SK-N-SH (cell line): ENCODE data around the gene RFX1. TPM values are rescaled to one million over a fixed set of nuclear protein-coding genes. Genes with fewer than 3 reads are reported as not detected.

Experiments used
- CTCF ChIA-PET: fragments of 300-600, 350-600 bp; formaldehyde crosslinking; extraction: SDS; loops from one replicate; lab custom pipeline; 2021; lab: Yijun Ruan, JAX
- POLR2A ChIA-PET: fragments of 350-600 bp; sonication (Branson Sonifier 250); formaldehyde crosslinking; extraction: SDS; loops from one replicate; lab custom pipeline; 2020; ENCODE audit warnings: antibody characterized with exemption, inconsistent platforms; lab: Yijun Ruan, JAX
- DNase-seq: peaks from one replicate; pipeline ENCODE4 v3.0.0; 2012
- H2AFZ ChIP-seq: fragments of 200-600 bp; sonication (generic); 2 replicates; pipeline ENCODE4 v1.8.1; 2016; ENCODE audit warnings: antibody characterized with exemption, mild to moderate bottlenecking, low read depth
- H3F3A ChIP-seq: fragments of 200-600 bp; sonication (generic); replicated peaks from 2 replicates; pipeline ENCODE3; 2016; ENCODE audit warnings: antibody characterized with exemption, mild to moderate bottlenecking; ENCODE audit not compliant: insufficient read depth
- H3K27ac ChIP-seq, 2 experiments: fragments of 200-500 bp in 1 of 2; fragments of 200-600 bp in 1 of 2; sonication (Bioruptor generic) in 1 of 2; sonication (generic), shearing (Covaris generic) in 1 of 2; 2 replicates each; pipeline versions ENCODE4 v1.5.1 to v1.6.1; 2014 to 2016; ENCODE audit warnings: low read depth in 2 of 2, inconsistent platforms in 1 of 2, low read length in 1 of 2, mild to moderate bottlenecking in 1 of 2, mixed read lengths in 1 of 2
- H3K27me3 ChIP-seq: fragments of 200-600 bp; sonication (generic), shearing (Covaris generic); 2 replicates; pipeline ENCODE4 v1.6.1; 2016; ENCODE audit warnings: mixed run types; ENCODE audit not compliant: insufficient read depth
- H3K36me3 ChIP-seq, 2 experiments: fragments of 200-500 bp in 1 of 2; fragments of 200-600 bp in 1 of 2; sonication (Bioruptor generic) in 1 of 2; sonication (generic) in 1 of 2; replicated peaks in 1 of 2; 2 replicates each; pipeline versions ENCODE3 to v1.5.1; 2014 to 2016; ENCODE audit warnings: low read length in 1 of 2, mild to moderate bottlenecking in 1 of 2; ENCODE audit not compliant: insufficient read depth in 2 of 2, control insufficient read depth in 1 of 2
- H3K4me1 ChIP-seq, 2 experiments: fragments of 200-500 bp in 1 of 2; fragments of 200-600 bp in 1 of 2; sonication (Bioruptor generic) in 1 of 2; sonication (generic), shearing (Covaris generic) in 1 of 2; 2 replicates each; pipeline versions ENCODE4 v1.5.1 to v1.6.1; 2014 to 2016; ENCODE audit warnings: low read depth in 1 of 2, low read length in 1 of 2, mixed run types in 1 of 2; ENCODE audit not compliant: insufficient read depth in 2 of 2, control insufficient read depth in 1 of 2
- H3K4me2 ChIP-seq: fragments of 200-600 bp; sonication (generic), shearing (Covaris generic); 2 replicates; pipeline ENCODE4 v1.6.1; 2017; ENCODE audit warnings: mixed run types
- H3K4me3 ChIP-seq, 2 experiments: fragments of 200-500 bp in 1 of 2; fragments of 200-600 bp in 1 of 2; sonication (Bioruptor generic) in 1 of 2; sonication (generic), shearing (Covaris generic) in 1 of 2; 2 replicates each; pipeline versions ENCODE4 v1.5.1 to v1.8.1; 2014 to 2016; ENCODE audit warnings: low read depth in 2 of 2, inconsistent platforms in 1 of 2, low read length in 1 of 2, mild to moderate bottlenecking in 1 of 2, mixed read lengths in 1 of 2, moderate library complexity in 1 of 2
- H3K79me2 ChIP-seq: fragments of 200-600 bp; sonication (generic); 2 replicates; pipeline ENCODE4 v1.8.1; 2017; ENCODE audit warnings: mild to moderate bottlenecking; ENCODE audit not compliant: insufficient read depth
- H3K9ac ChIP-seq: fragments of 200-600 bp; sonication (generic); 2 replicates; pipeline ENCODE4 v1.6.1; 2017; ENCODE audit warnings: mixed run types
- H3K9me2 ChIP-seq: fragments of 200-600 bp; sonication (generic); 2 replicates; pipeline ENCODE4 v1.6.1; 2017; ENCODE audit warnings: mixed run types
- H3K9me3 ChIP-seq: fragments of 200-600 bp; sonication (generic); 2 replicates; pipeline ENCODE4 v1.6.1; 2017; ENCODE audit warnings: mixed run types, mild to moderate bottlenecking, moderate library complexity
- H4K20me1 ChIP-seq: fragments of 200-600 bp; sonication (generic); 2 replicates; pipeline ENCODE4 v1.6.1; 2017; ENCODE audit warnings: mild to moderate bottlenecking, mixed run types; ENCODE audit not compliant: insufficient read depth
- FOSL2 ChIP-seq: IDR thresholded peaks from 2 replicates; pipeline ENCODE4 v1.4.0; 2012; ENCODE audit warnings: low read depth, mild to moderate bottlenecking, moderate library complexity, borderline replicate concordance
- FOXJ3 ChIP-seq: sonication (generic); formaldehyde crosslinking; IDR thresholded peaks from 2 replicates; pipeline ENCODE4 v1.5.1; 2020; ENCODE audit warnings: mild to moderate bottlenecking, missing genetic modification reagents
- GABPA ChIP-seq: IDR thresholded peaks from 2 replicates; pipeline ENCODE4 v1.4.0; 2012; ENCODE audit warnings: low read depth, mild to moderate bottlenecking
- GATA2 ChIP-seq: sonication (generic); formaldehyde crosslinking; IDR thresholded peaks from 2 replicates; pipeline ENCODE4 v1.5.0; 2020; ENCODE audit warnings: mild to moderate bottlenecking, missing genetic modification reagents
- JUND ChIP-seq: IDR thresholded peaks from 2 replicates; pipeline ENCODE4 v1.4.0; 2012
- MAX ChIP-seq: IDR thresholded peaks from 2 replicates; pipeline ENCODE4 v1.4.0; 2012; ENCODE audit warnings: low read depth
- MEF2A ChIP-seq: IDR thresholded peaks from 2 replicates; pipeline ENCODE4 v1.4.0; 2012; ENCODE audit warnings: low read depth, borderline replicate concordance
- POLR2AphosphoS5 ChIP-seq: IDR thresholded peaks from 2 replicates; pipeline ENCODE4 v1.6.1; 2012; ENCODE audit warnings: low read depth, low read length
- RCOR1 ChIP-seq: fragments of 150-350 bp; IDR thresholded peaks from 2 replicates; pipeline ENCODE4 v1.6.1; 2017; ENCODE audit warnings: antibody characterized with exemption, low read length
- RFX5 ChIP-seq: IDR thresholded peaks from 2 replicates; pipeline ENCODE4 v1.6.1; 2012; ENCODE audit warnings: mild to moderate bottlenecking, improper control_type of control experiment, low read length
- TAF1 ChIP-seq: IDR thresholded peaks from 2 replicates; pipeline ENCODE4 v1.6.1; 2012; ENCODE audit warnings: low read depth, mild to moderate bottlenecking, low read length, moderate library complexity, borderline replicate concordance
- USF1 ChIP-seq: IDR thresholded peaks from 2 replicates; pipeline ENCODE4 v1.4.0; 2012; ENCODE audit warnings: low read depth, borderline replicate concordance
- USF2 ChIP-seq: fragments of 150-350 bp; IDR thresholded peaks from 2 replicates; pipeline ENCODE4 v1.6.1; 2017; ENCODE audit warnings: antibody characterized with exemption, low read length, low read depth, borderline replicate concordance
- YY1 ChIP-seq: IDR thresholded peaks from 2 replicates; pipeline ENCODE4 v1.4.0; 2012; ENCODE audit warnings: low read depth, mild to moderate bottlenecking
- WGBS: methylation state at CpG from one replicate; pipeline ENCODE4 v1.1.6; 2017; ENCODE audit warnings: low lambda C conversion rate; 5-methylcytosine and 5-hydroxymethylcytosine counted together
- polyA plus RNA-seq, 3 experiments: library from polyadenylated mRNA; depleted of rRNA; stranded (reverse); fragments of >200 nt; gene quantifications; 2 replicates each; pipeline ENCODE4 v1.2.3, GENCODE V29; 2012
- TF ChIP-seq, protein P1 (sequence below): IDR thresholded peaks from 2 replicates; pipeline ENCODE4; 2012

Gene RFX1
- polyA plus RNA-seq, 1 of the 3 experiments (the other 2 are of a cell fraction) = 1.5 TPM

DNA sequence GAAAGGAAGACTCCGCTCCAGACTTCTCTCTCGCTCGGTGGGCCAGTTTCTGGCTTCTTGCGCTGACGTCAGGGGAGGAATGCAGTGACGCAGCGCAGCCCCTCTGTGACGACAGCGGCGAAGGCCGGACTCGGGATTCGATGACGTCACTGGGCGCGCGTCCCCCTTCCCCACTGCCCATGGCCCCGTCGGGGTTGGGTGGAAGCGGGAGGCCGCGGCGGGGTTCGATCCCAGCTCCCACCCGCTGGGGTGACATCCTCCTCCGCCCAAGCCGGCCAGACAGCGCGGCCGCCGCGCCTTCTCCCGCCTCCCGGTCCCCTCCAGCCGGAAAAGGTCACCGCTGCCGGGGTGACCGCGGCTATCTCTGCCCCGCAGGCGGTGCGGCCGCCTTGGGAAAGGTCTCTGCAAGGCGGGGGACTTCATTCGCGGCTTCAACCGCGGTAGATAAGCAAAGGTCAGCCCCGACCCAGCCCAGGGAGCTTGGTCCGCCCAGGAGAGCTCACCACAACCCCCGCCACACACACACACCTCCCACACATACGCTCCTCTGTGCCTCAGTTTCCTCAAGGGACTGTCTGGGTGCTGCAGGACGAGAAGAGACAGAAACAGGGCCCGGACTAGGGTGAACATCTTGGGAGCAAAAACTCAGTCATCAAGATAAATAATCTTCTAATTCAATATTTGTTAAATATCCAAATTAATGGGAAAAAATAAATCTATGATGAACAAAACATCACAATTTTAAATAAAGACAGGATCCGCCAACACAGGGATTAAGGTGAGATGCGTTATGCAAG is 844 bp upstream of the RFX1 start:
- Histone ChIP-seq H3K36me3 (no peaks in the 10 kb centered on the region), H3K27me3 (no peaks in the 10 kb centered on the region), H3K9ac (peak overlapping the region; percentile 100), H3K9me2 (no peaks in the 10 kb centered on the region), H2AFZ (peak overlapping the region; percentile 93), H3K9me3 (no peaks in the 10 kb centered on the region), H3K79me2 (peaks cover 4% of the 10 kb centered on the region; the same call in 1 of the 2 replicates), H3F3A (peaks cover 17% of the 10 kb centered on the region), H3K27ac (peak overlapping the region; percentile 93 to 94), H4K20me1 (no peaks in the 10 kb centered on the region)
- WGBS = 42% methylated on average over 13 of the region's 56 CpGs
- DNase-seq = peak; percentile 93
- CTCF ChIA-PET = interaction anchor here (0.5 to 1.8 kb wide), 8 partner anchors 14 to 601 kb away, joined by 3 to 9 read pairs (median 3); partner anchors contain the start of genes IL27RA and RLN3
- TF ChIP-seq POLR2AphosphoS5 = peak; percentile 63
- TF ChIP-seq, protein P1, sequence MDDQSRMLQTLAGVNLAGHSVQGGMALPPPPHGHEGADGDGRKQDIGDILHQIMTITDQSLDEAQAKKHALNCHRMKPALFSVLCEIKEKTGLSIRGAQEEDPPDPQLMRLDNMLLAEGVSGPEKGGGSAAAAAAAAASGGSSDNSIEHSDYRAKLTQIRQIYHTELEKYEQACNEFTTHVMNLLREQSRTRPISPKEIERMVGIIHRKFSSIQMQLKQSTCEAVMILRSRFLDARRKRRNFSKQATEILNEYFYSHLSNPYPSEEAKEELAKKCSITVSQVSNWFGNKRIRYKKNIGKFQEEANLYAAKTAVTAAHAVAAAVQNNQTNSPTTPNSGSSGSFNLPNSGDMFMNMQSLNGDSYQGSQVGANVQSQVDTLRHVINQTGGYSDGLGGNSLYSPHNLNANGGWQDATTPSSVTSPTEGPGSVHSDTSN = no peak
- 0 out of 2 replicates have a peak, but pooled peaks have one; percentile 19 for TF ChIP-seq USF1
- TF ChIP-seq, all 33 proteins: peak for 2
- POLR2A ChIA-PET = interaction anchor here (0.8 to 1.6 kb wide), 4 partner anchors 12 to 64 kb away, joined by 3 to 5 read pairs (median 4); partner anchors contain the start of gene IL27RA
- peaks cover 0 to 7% of the 10 kb centered on the region in 2 experiments; a peak in 1 of 4 replicates for H3K4me1 ChIP-seq
- peak overlapping the region; percentile 91 for H3K4me2 ChIP-seq
- H3K4me3 ChIP-seq = peak overlapping the region; percentile 61 to 73

- Histone ChIP-seq H3K4me3 (peak overlapping the region; percentile 61 to 66), H3K4me2 (peak overlapping the region; percentile 82; the same call in 1 of the 2 replicates), H3K4me1 (peaks cover 0 to 7% of the 10 kb centered on the region in 2 experiments; a peak in 1 of 4 replicates), H3K27ac (peak overlapping the region; percentile 86 to 94), H3F3A (peaks cover 17% of the 10 kb centered on the region), H4K20me1 (no peaks in the 10 kb centered on the region), H3K9me3 (no peaks in the 10 kb centered on the region), H3K79me2 (peaks cover 4% of the 10 kb centered on the region; the same call in 1 of the 2 replicates), H3K36me3 (no peaks in the 10 kb centered on the region), H3K9me2 (no peaks in the 10 kb centered on the region), H2AFZ (peak overlapping the region; percentile 81; the same call in 1 of the 2 replicates), H3K27me3 (no peaks in the 10 kb centered on the region), H3K9ac (peak overlapping the region; percentile 100)
- DNase-seq = peak; percentile 93
- CTCF ChIA-PET = interaction anchor here (0.9 to 1.5 kb wide), 5 partner anchors 10 to 123 kb away, joined by 3 to 5 read pairs (median 4); partner anchors contain the start of gene IL27RA
- WGBS = 88% methylated on average over 5 of the region's 50 CpGs
- POLR2A ChIA-PET = interaction anchor here (0.6 to 1.6 kb wide), 5 partner anchors 12 to 68 kb away, joined by 3 to 5 read pairs (median 3); partner anchors contain the start of gene IL27RA
- TF ChIP-seq POLR2AphosphoS5 (peak; percentile 21; the same call in 1 of the 2 replicates), JUND (no peak), USF2 (no peak), MAX (no peak), FOSL2 (no peak), YY1 (peak; percentile 71), RFX5 (no peak), GATA2 (CRISPR knock-in tag) (no peak), GABPA (no peak), TAF1 (no peak), MEF2A (no peak), RCOR1 (peak; percentile 92), FOXJ3 (no peak)
Observed at GRCh38 chr19:14005349-14006084, 603 bp downstream of the RFX1 start.
